Uterus (tissue), 2 donors: Measurements from ENCODE around the gene CALM1.

Experiments used
- CTCF ChIP-seq, 4 experiments: fragments of 200-600 bp in 2 of 4; fragments of 450-650 bp in 2 of 4; sonication (generic) in 2 of 4; IDR thresholded peaks; one replicate each; pipeline ENCODE4 v1.5.1; 2016 to 2019; ENCODE audit warnings: antibody characterized with exemption in 4 of 4, mild to moderate bottlenecking in 2 of 4, moderate library complexity in 1 of 4
- POLR2A ChIP-seq, 2 donors: fragments of 450-650 bp; IDR thresholded peaks; one replicate each; pipeline ENCODE4 v1.6.1; 2016; ENCODE audit warnings: antibody characterized with exemption in 2 of 2, mild to moderate bottlenecking in 1 of 2, moderate library complexity in 1 of 2

- no peak for TF ChIP-seq POLR2A (IDR thresholded peaks at IDR 0.05)
- no peak for TF ChIP-seq CTCF (IDR thresholded peaks at IDR 0.05)
Measured at GRCh38 chr14:90446405-90446804, 49.6 kb downstream of the CALM1 start.
